PC-9 (cell line): ENCODE results near the gene EHD2.

ENCODE experiments used
- EZH2 ChIP-seq: fragments of 200-600 bp; sonication (generic); IDR thresholded peaks from 2 replicates; pipeline ENCODE4 v1.8.0; 2017; ENCODE audit warnings: antibody characterized with exemption, low read depth
- TF ChIP-seq, protein P1 (sequence below): fragments of 200-600 bp; sonication (generic); conservative IDR thresholded peaks from 2 replicates; pipeline ENCODE4 v1.6.1; 2017; ENCODE audit warnings: mixed run types, antibody characterized with exemption, mild to moderate bottlenecking, moderate library complexity

DNA sequence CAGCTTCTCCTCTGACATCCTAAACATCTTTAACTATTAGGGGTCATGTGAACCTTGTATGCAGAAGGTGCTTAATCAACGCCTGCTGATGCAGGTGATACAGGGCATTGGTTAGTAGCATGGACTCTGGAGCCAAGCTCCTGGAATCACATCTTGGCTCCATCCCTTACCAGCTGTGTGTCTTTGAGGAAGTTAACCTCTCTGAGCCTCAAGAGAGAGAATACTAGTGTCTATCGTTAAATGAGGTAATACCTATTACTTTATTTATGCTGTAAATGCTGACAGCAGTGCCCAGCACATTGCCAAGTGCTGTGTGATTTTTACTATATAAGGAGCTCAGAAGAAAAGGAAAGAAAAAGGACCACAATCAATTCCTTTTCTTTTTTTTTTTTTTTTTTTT is 54.1 kb downstream of the EHD2 start:
- TF ChIP-seq, protein P1, sequence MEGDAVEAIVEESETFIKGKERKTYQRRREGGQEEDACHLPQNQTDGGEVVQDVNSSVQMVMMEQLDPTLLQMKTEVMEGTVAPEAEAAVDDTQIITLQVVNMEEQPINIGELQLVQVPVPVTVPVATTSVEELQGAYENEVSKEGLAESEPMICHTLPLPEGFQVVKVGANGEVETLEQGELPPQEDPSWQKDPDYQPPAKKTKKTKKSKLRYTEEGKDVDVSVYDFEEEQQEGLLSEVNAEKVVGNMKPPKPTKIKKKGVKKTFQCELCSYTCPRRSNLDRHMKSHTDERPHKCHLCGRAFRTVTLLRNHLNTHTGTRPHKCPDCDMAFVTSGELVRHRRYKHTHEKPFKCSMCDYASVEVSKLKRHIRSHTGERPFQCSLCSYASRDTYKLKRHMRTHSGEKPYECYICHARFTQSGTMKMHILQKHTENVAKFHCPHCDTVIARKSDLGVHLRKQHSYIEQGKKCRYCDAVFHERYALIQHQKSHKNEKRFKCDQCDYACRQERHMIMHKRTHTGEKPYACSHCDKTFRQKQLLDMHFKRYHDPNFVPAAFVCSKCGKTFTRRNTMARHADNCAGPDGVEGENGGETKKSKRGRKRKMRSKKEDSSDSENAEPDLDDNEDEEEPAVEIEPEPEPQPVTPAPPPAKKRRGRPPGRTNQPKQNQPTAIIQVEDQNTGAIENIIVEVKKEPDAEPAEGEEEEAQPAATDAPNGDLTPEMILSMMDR: no peak
- no peak for TF ChIP-seq EZH2
